Measurements from ENCODE around the gene AUTS2. TPM values are rescaled to one million over a fixed set of nuclear protein-coding genes. Genes with fewer than 3 reads are reported as not detected.

Gene AUTS2
- total and polyA plus RNA-seq, 2 experiments from 2014 or later: 3.0 to 4.4 TPM

DNA sequence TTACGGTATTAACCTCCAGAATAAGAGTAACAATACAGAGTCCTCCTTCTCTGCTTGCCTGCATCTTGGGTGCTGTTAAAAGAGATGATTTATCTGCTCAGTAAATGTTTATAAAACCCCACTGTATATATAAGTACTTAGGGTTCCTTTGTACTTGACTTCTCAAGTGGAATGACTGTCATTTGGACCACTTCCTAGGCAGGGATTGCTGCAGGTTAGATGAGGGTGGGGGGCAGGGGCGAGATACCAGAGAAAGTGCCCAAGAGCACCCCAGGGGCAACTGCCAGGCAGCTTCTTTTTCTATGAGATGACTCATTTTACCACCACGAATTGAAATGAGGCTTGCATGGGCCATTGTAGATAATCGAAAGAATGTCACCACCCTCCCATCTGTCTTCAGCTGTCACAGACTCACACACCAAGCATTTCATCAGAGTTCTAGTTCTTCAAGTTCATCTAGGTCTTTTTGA, 1111.8 kb downstream of the AUTS2 start:
- in situ Hi-C loops (cut with MboI): no loop called here
- H3K9ac ChIP-seq: no peak overlapping the region
- no peaks in the 10 kb centered on the region for H4K20me1 ChIP-seq (ENCODE audit: insufficient read depth)
- no peaks in the 10 kb centered on the region for H3K9me3 ChIP-seq (ENCODE audit: low read depth)
- H3K9me2 ChIP-seq (ENCODE audit: insufficient read depth): no peaks in the 10 kb centered on the region
- no peaks in the 10 kb centered on the region for H3K27me3 ChIP-seq (replicated peaks; ENCODE audit: insufficient read depth)
- WGBS, 2 experiments (ENCODE audit: low coverage in 1 of 2, low lambda C conversion rate in 2 of 2, missing lambda C conversion rate in 2 of 2): 40 to 51% methylated on average over 4 of the region's 4 CpGs
- H3K79me2 ChIP-seq (ENCODE audit: insufficient read depth): peaks cover 58% of the 10 kb centered on the region
- peak; percentile 63 for DNase-seq
- no peaks in the 10 kb centered on the region for H3K36me3 ChIP-seq (ENCODE audit: low read depth)
- H3K4me2 ChIP-seq (ENCODE audit: unreplicated experiment): peak overlapping the region; percentile 52
- H3F3A ChIP-seq (ENCODE audit: insufficient read depth): peaks cover 7% of the 10 kb centered on the region
- 0 out of 2 replicates have a peak overlapping the region, but pooled peaks have one; percentile 11 for H3K4me3 ChIP-seq
- TF ChIP-seq EZH2phosphoT487 (IDR thresholded peaks at IDR 0.05; ENCODE audit: insufficient read depth, low read depth): no peak
- no peak for TF ChIP-seq EZH2 (IDR thresholded peaks at IDR 0.05; ENCODE audit: insufficient read depth, poor library complexity, severe bottlenecking)
- H3K27ac ChIP-seq: no peak overlapping the region
- no peak overlapping the region for H2AFZ ChIP-seq
- H3K4me1 ChIP-seq (ENCODE audit: insufficient read depth): peaks cover 15% of the 10 kb centered on the region

DNA sequence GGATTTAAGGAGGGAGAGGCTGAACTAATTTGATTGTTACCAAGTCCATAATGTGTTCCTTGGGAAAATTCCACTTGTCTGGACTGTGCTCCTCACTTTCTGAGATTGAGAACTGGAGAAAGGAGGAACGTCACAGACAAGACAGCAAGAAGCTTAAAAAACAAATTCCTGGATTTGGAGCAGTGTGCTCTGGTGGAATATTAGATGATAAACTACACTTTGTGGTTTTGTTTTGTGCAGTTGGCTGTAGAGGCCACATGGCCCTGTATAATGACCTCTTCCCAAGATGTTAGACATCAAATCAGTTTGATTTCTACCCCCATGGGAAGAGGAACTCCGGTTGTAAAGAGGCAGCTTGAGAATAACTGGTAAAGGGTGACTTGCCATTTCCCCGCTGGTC, 1112.4 kb downstream of the AUTS2 start:
- H3K9ac ChIP-seq: no peak overlapping the region
- DNase-seq: no peak
- H3K27me3 ChIP-seq (replicated peaks; ENCODE audit: insufficient read depth): no peaks in the 10 kb centered on the region
- 0 out of 2 replicates have a peak overlapping the region, but pooled peaks have one; percentile 11 for H3K4me3 ChIP-seq
- H3K9me2 ChIP-seq (ENCODE audit: insufficient read depth): no peaks in the 10 kb centered on the region
- peaks cover 7% of the 10 kb centered on the region for H3F3A ChIP-seq (ENCODE audit: insufficient read depth)
- in situ Hi-C loops (cut with MboI): no loop called here
- no peaks in the 10 kb centered on the region for H3K36me3 ChIP-seq (ENCODE audit: low read depth)
- no peak overlapping the region for H2AFZ ChIP-seq
- peaks cover 15% of the 10 kb centered on the region for H3K4me1 ChIP-seq (ENCODE audit: insufficient read depth)
- peaks cover 62% of the 10 kb centered on the region for H3K79me2 ChIP-seq (ENCODE audit: insufficient read depth)
- H3K27ac ChIP-seq: no peak overlapping the region
- WGBS, 2 experiments (ENCODE audit: low coverage in 1 of 2, low lambda C conversion rate in 2 of 2, missing lambda C conversion rate in 2 of 2): 96 to 98% methylated on average over 3 of the region's 3 CpGs
- H3K4me2 ChIP-seq (ENCODE audit: unreplicated experiment): peak overlapping the region; percentile 52
- H3K9me3 ChIP-seq (ENCODE audit: low read depth): no peaks in the 10 kb centered on the region
- H4K20me1 ChIP-seq (ENCODE audit: insufficient read depth): no peaks in the 10 kb centered on the region
- no peak for TF ChIP-seq EZH2 (IDR thresholded peaks at IDR 0.05; ENCODE audit: insufficient read depth, poor library complexity, severe bottlenecking)
- no peak for TF ChIP-seq EZH2phosphoT487 (IDR thresholded peaks at IDR 0.05; ENCODE audit: insufficient read depth, low read depth)

DNA sequence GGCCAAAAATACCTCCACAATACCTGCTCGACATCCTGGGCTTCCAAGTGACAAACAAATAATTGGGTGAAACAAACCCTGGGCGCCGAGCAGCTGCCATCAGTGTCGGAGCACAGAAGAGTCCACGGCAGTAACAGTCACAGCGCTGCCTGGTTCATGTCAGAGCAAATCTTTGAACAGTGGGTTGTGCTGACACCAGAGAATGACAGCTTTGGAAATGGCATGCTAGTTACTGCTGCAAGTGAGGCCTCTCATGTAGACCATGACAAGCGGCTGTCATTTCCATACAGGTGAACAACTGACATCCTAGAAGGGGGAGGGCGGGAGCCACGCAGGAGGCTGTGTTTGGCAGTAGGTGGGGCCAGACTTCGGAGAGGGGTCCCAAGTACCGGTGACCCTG, 1113.2 kb downstream of the AUTS2 start:
- in situ Hi-C loops (cut with MboI): no loop called here
- no peak overlapping the region for H3K27ac ChIP-seq
- no peak overlapping the region for H3K9ac ChIP-seq

DNA sequence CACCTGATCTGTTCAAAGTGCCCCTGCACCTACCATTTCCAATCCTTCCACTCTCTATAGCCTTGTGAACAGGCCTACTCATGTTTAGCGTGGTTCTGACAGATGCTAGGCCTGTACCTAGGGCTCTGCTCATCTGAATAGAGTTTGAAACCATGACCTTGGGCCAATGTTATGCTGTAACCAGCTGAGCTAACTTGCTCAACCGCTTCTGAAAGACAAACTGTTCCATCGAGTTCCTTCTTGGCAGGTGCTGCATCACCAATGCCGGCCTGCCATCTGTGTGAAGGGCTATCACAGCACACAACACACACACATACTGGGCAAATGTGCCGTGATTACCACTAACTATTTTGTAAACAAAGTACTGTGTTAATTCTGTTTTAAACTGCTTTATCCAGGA, 1114.7 kb downstream of the AUTS2 start:
- Histone ChIP-seq H3K27me3 (replicated peaks; ENCODE audit: insufficient read depth) (no peaks in the 10 kb centered on the region), H3F3A (ENCODE audit: insufficient read depth) (peaks cover 7% of the 10 kb centered on the region), H3K9me3 (ENCODE audit: low read depth) (no peaks in the 10 kb centered on the region), H3K4me3 (no peak overlapping the region), H3K79me2 (ENCODE audit: insufficient read depth) (peaks cover 55% of the 10 kb centered on the region), H3K36me3 (ENCODE audit: low read depth) (no peaks in the 10 kb centered on the region), H3K9ac (no peak overlapping the region), H3K4me2 (ENCODE audit: unreplicated experiment) (no peak overlapping the region), H3K27ac (no peak overlapping the region), H2AFZ (no peak overlapping the region), H3K9me2 (ENCODE audit: insufficient read depth) (no peaks in the 10 kb centered on the region), H3K4me1 (ENCODE audit: insufficient read depth) (peaks cover 15% of the 10 kb centered on the region), H4K20me1 (ENCODE audit: insufficient read depth) (no peaks in the 10 kb centered on the region)
- TF ChIP-seq EZH2phosphoT487 (IDR thresholded peaks at IDR 0.05; ENCODE audit: insufficient read depth, low read depth) (no peak), EZH2 (IDR thresholded peaks at IDR 0.05; ENCODE audit: insufficient read depth, poor library complexity, severe bottlenecking) (no peak)
- in situ Hi-C loops (cut with MboI): no loop called here
- no peak for DNase-seq
- 97 to 99% methylated on average over 5 of the region's 5 CpGs for WGBS, 2 experiments (ENCODE audit: low coverage in 1 of 2, low lambda C conversion rate in 2 of 2, missing lambda C conversion rate in 2 of 2)

More for the DNA sequence above, 1113.2 kb downstream of the AUTS2 start:
- no peaks in the 10 kb centered on the region for H3K27me3 ChIP-seq (replicated peaks; ENCODE audit: insufficient read depth)
- WGBS, 2 experiments (ENCODE audit: low coverage in 1 of 2, low lambda C conversion rate in 2 of 2, missing lambda C conversion rate in 2 of 2): 97 to 98% methylated on average over 11 of the region's 11 CpGs
- peaks cover 7% of the 10 kb centered on the region for H3F3A ChIP-seq (ENCODE audit: insufficient read depth)
- no peak for DNase-seq
- no peak overlapping the region for H3K4me3 ChIP-seq
- H2AFZ ChIP-seq: no peak overlapping the region
- no peaks in the 10 kb centered on the region for H3K9me2 ChIP-seq (ENCODE audit: insufficient read depth)
- H3K79me2 ChIP-seq (ENCODE audit: insufficient read depth): peaks cover 62% of the 10 kb centered on the region
- TF ChIP-seq EZH2 (IDR thresholded peaks at IDR 0.05; ENCODE audit: insufficient read depth, poor library complexity, severe bottlenecking) (no peak), EZH2phosphoT487 (IDR thresholded peaks at IDR 0.05; ENCODE audit: insufficient read depth, low read depth) (no peak)
- H3K4me1 ChIP-seq (ENCODE audit: insufficient read depth): peaks cover 15% of the 10 kb centered on the region
- H3K9me3 ChIP-seq (ENCODE audit: low read depth): no peaks in the 10 kb centered on the region
- H3K4me2 ChIP-seq (ENCODE audit: unreplicated experiment): no peak overlapping the region
- H3K36me3 ChIP-seq (ENCODE audit: low read depth): no peaks in the 10 kb centered on the region
- H4K20me1 ChIP-seq (ENCODE audit: insufficient read depth): no peaks in the 10 kb centered on the region

Data from GM23248 (cell line).